T-helper 1 cell treated with Interleukin-12 subunit alpha and Interleukin-12 subunit beta and Interleukin-4 antibody, amounts not matched to agents 30 ng/mL and 1 ng/mL, for 36 hours (primary cell): ENCODE data around the gene ARHGEF16. TPM values are rescaled to one million over a fixed set of nuclear protein-coding genes. Genes with fewer than 3 reads are reported as not detected.

ENCODE experiments used
- intact Hi-C: fragments of 100-400 bp; cut with micrococcal nuclease; formaldehyde crosslinking; loops from one replicate; pipeline ENCODE4 v1.15.1; 2024
- total RNA-seq: library from RNA; stranded (reverse); gene quantifications from 2 replicates; pipeline ENCODE4 v1.2.3, GENCODE V29; 2022

Gene ARHGEF16
- total RNA-seq, 1 donor from 2014 or later, result not detected

DNA sequence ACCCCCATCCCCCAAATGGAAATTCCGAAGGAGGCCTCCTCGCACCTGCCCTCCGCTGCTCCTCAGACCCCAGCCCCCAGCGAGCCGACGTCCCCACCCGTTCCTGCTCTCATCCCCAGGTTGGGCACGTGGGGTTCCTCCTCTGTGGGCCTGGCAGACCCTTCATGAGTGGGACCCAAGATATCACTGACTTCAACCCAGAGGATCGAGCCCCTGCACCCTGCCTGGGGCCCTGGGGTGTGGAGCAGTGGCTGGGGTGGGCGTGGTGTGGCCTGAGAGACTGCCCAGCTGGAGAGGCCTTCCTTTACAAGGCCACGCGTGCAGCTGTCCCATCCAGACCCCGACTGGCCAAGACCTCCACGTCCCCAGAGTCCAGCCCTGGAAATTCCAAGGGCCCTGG lies 17.6 kb upstream of the ARHGEF16 start:
- intact Hi-C loops, result no loop called here

DNA sequence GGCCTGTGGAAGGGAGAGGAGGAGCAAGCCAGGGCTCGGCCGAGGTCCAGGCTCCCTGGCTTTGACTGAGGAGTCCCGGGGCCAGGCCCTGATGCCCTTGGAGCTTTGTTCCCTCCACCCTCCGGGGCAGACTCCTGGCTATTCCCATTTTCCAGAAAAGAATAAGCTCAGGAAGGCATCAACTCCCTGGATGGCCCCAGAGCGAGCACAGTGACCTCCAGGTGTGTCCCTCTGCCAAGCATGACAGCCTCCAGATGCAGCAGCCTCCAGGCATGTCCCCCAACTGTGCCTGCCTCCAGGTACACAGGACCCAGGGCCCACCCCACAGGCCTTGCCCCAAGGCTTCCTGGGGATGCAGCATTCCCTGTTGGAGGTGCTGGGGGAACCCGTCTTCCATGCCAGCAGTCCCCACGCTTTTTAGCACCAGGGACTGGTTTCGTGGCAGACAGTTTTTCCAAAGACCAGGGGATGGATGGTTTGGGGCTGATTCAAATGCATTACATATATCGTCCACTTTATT lies 15.7 kb upstream of the ARHGEF16 start:
- intact Hi-C loops, result no loop called here

DNA sequence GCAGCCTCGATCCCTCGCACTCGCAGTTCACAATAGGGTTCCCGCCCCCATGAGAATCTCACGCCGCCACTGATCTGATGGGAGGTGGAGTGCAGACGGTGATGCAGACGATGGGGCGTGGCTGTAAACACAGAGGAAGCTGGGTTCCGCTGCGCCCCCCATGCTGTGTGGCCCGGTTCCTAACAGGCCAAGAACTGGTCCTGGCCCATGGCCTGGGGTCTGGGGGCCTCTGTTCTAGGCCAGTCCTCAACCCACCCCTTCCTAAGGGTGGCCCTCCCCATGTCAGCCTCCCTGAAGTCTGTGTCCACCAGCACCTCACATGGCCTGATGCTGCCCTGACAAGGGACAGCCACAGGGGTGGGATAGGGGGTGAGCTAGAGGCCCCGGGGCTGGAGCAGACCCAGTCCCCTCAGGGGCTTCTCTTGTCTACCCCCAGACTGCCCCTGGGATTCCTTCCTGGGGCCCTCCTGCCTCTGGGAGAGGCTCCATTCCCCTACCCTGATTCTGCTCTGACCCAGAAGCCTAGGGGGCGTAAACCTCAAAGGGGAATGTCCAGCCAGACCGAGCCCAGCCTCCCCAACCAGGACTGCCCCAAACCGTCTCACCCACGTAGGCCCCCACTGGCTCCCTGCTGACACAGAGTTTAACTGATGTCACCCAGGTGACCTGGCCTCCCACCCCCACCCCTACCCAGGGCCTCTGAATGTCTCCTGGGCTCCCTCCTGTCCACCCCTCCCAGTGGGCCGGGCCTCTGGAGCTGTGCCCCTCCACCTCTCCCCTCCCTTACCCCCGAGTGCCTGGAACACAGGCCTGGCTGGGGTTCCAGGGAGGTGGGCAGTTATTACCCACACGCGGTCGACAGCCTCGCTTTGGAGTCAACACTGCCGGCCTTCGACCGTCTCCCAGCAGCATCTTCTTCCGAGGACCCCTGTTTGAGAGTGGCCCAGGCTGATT lies 14.8 kb upstream of the ARHGEF16 start:
- intact Hi-C loops, result no loop called here

DNA sequence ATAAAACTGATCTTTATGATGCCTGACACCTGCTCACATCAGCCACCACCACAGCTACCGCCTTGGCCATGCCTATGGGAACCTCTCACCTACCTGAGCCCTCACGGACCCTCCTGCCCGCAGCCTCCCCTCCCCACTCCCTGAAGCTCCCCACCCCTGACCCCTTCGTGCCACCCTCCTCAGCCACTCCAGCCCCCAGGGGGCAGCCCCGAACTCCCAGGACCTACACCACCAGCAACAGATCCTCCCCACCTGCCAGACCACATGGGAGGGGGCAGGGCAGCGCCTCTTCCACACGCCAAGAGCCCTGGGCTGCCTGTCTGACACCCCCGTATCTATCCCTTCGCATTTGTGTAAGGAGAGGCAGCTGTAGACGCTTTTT lies 14.2 kb upstream of the ARHGEF16 start:
- intact Hi-C loops, result no loop called here

DNA sequence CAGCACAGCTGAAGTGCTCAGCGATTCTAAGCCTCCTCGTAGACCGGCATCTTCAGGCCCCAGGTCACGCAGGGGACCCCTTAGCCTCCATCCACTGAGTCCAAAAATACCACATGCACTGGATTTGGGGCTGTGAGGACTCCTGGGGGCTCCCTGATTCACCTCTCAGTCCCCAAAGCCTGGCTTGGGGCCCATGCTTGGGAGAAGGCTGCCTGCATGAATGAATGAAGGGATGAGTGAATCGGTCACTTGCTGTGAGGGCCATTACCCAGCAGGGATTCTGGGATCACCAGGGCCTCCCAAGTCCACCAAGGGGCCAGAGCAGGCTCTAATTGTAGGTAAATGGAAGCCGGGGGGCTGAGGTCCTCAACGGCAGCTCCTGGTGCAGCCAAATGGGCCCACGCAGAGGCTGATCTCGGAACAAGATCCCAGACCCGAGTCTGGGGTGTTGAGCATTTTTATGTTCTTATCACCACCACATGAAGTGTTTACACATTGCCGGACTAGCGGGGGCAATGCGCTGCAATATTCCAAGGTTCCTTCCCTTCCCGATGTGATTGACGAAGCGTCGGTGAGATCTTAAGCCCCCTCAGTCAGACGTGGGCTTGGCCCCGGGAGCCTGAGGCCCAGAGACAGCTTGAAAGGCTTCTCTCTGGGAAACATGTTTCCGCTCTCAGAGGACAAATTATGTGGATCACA lies 13.6 kb upstream of the ARHGEF16 start:
- intact Hi-C loops, result no loop called here

DNA sequence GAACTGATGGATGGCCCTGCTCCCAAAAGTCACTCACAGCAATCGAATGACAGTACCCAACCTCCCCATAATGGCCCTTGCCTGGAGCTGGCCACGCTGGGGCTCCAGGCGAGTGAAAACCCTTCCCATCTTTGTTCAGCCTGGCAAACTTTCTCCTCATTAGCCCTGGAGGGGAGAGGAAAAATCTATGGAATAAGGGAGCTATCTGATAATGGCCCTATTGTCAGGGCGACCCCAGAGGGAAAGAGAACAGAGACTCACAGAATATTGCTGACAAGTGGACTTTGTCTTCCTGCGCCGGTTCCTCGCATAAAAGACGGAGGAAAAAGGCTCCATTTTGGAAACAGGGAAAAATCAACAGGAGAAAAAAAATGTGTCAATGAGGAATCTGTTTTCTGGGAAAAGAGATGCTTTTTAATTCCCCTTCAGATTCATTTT lies 13.0 kb upstream of the ARHGEF16 start:
- intact Hi-C loops, result no loop called here

DNA sequence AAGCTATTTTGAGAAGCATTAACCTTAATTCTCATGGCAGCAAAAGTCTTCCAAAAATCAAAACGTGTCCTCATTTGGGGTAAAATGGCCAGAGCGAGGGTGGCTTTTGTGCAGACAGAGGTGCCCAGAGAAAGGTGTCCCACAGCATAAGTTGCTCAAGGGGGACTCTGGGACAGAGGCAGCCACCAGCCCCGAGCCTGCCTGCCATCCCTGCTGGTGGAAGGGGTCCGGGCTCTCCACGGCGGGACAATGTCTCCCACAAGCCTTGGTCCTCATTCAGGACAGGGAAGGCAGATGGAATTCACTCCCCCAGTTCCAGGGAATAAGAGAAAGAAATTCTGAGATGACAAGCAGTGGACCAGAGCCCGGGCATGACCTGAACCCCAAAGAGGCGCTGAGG lies 12.6 kb upstream of the ARHGEF16 start:
- intact Hi-C loops, result no loop called here

DNA sequence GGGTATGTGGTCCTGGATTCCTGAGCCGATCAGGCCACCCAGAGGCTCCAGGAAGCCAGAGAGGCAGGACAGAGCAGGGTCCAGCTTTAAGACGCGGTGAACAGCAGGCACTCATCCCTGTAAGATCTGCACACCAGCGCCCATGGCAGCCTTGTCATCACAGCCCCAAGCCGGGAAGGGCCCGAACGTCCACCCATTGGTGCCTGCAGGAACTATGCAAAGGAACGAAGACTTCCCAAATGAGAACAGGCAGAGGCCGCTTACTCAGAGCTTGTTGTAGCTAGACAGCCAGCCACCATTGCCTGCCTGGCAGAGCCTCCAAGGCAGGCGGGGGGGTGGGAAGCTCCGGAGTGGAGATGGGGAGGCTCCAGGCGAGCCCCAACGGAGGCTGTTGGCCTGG lies 12.1 kb upstream of the ARHGEF16 start:
- intact Hi-C loops, result no loop called here

DNA sequence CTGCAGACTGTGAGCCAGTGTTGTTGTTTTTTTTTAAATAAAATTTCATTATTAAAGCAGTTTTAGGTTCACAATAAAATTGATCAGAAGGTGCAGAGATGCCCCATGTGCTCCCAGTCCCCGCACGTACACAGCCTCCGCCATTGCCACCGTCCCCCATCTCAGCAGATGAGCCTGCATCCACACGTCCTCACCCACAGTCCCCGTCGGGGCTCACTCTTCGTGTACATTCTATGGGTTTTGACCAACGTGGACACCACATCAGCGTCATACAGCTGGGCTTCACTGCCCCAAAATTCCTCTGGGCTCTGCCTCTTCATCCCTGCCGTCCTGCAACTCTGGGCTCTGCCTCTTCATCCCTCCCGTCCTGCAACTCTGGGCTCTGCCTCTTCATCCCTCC lies 11.6 kb upstream of the ARHGEF16 start:
- intact Hi-C loops, result no loop called here

DNA sequence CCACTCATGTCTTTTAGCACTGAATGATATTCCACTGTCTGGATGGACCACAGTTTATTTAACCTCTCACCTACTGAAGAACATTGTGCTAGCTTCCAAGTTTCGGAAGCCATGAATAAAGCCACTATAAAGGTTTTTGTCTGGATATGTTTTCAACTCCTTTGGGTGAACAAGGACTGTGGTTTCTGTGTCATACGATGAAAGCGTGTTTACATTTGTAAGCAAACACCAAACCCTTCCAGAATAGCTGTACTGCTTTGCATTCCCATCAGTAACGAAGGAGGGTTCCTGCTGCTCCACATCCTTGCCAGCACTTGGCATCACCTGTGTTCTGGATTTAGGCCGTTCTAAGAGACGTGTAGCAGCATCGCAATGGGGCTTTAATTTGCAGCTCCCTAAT lies 10.7 kb upstream of the ARHGEF16 start:
- intact Hi-C loops, result no loop called here

DNA sequence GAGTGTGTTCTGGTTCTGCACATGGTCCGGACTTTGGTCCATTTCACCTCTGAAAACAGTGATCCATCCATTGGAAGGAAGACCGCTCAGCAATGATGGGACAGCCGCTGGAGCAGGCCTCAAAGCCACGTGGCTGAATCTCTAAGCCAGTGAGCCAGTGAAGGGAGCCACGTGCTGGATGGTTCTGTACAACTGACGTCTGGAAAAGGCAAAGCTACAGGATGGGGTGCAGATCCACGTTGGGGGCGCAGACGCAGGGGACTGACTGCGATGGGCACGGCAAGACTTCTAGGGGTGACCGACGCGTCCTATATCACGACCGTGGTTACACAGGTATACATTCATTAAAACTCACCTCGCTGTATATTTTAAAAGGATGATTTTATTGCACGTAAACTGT lies 10.2 kb upstream of the ARHGEF16 start:
- intact Hi-C loops, result no loop called here

DNA sequence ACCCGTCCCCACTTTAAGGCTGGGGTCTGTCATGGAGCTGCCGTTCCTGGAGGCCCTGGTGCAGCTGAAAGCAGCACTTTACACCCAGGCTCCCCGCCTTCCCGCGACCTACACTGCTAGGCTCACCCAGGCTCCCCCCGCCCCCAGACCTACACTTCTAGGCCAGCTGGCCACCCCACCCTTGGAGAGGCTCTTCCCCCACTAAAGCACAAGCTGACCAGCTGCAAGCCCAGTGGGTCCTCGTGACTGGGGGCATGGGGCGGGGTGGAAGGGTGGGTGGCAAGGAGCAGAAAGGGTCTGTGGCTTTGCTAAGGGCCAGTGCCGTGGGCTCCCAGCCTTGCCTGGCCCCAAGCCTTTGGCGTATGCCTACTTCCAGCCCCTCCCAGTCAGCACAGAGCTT lies 9.7 kb upstream of the ARHGEF16 start:
- intact Hi-C loops, result no loop called here

DNA sequence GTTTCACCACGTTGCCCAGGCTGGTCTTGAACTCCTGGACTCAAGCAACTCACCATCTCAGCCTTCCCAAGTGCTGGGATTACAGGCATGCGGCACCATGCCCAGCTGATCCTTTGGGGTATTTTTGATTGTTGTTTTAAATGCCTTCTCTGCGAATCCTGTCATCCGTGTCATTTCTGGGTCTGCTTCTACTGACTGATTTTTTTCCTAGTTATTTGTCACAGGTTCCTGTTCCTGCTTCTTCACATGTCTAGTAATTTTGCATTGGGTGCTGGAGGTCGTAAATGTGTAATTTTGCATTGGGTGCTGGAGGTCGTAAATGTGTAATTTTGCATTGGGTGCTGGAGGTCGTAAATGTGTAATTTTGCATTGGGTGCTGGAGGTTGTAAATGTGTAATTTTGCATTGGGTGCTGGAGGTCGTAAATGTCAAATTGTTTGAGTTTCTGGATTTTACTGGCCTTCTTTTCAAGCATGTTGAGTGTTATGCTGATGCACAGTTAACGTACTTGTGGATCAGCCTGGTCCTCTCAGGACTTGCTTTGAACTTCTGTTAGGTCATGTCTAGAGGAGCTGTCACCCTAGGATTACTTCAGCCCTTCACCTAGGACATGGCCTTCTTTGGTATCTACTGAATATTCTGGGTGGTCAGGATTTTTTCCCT lies 4.1 kb upstream of the ARHGEF16 start:
- intact Hi-C loops, result no loop called here

DNA sequence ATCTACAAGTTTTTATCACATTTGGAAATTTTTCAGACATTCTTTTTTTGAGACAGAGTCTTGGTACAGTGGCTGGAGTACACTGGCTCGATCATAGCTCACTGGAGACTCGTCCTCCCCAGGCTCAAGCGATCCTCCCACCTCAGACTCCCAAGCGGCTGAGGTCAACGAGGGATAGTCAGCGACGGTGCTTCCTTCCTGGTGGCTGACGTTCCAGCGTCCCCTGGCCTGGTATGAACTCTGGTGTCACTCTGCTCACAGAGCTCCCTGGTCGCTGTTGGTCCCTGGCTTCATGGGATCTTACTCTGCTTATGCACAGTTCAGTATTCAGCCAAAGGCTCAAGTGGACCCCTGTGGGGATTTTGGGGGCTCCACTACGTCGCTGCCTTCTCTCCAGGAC lies 3.5 kb upstream of the ARHGEF16 start:
- intact Hi-C loops, result no loop called here

DNA sequence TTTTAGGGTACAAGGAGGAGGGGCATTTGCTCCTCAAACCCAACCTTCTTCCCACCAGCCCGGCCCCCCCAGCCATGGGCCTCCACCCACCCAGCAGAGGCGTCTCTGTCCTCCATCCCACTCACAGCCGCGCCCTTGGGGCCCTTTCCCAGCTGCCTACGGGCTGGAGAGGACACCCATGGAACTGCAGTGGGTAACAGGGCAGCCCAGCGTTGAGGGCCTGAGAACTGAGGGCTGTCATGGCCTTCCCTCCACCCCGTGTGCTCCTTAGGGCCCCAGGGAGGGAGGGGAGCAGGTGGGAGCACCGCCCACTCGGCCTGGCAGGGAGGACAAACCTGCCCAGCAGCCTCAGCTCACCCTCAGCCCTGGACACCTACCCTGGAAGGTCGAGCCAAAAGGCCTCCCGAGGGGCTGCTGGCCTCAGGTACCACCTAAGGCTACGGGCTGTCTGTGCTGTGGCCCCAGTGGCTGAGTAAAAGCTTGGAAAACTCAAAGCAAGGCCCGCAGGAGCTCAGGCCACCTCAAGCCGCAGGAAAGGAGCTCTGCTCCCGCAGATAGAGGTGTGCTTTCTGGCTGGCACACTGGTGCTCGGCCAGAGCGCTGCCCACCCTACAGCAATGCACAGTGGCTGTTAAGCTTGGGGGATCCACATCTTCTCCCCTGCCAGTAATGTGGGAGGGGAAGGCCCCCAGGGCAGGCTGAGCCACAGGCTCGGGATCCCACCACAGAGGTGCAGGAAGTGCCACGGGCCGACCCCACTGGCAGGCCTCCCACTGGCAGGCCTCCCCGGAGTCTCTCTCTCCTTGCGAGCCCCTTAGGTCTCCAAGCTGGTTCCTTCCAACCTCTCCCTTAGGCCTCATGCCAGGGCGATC lies 2.2 kb upstream of the ARHGEF16 start:
- intact Hi-C loops, result no loop called here

DNA sequence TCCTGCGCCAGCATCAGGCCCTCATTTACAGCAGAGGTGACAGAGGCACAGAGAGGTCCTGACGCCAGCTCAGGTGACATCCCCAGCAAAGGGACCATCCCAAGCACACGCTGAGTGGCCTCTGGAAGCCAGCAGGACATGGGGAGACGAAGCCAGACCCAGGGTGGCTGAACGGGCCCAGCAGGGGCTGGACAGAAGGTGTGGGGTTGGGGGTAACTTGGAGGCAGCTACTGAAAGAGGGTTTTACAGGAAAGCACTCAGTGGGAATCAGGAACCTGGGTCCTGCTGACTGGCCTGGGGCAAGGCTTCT lies 1.6 kb upstream of the ARHGEF16 start:
- intact Hi-C loops, result loop anchor here (1.0 kb wide), 3 partner anchors 30 to 271 kb away; no protein-coding TSS in a partner anchor

DNA sequence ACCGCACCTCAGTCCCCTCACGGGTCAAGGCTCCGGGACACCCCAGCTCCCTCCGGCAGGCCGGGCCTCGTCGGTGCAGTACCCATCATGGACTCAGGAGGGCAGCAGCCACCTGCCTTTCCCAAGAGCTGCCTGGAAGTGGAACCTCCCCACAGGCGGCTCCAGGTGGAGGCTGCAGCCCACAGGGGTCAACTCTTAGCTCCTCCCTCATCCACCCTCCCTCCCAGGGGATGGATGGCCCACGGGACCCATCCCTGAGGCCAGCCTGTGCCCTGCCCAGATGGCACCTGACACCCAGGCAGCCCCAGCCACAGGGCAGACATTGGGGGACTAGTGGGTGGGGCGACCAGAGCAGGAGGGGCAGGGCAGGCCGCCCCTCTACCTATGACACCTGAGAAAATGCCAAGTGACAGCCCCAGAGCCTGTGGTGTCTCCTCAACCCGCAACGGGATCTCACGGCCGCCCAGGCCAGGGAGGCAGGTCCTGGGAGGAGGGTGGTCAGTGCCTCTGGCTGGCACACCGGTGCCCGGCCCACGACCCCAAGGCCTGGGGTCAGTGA lies 1.2 kb upstream of the ARHGEF16 start:
- intact Hi-C loops, result loop anchor here (1.0 kb wide), 3 partner anchors 30 to 271 kb away; no protein-coding TSS in a partner anchor

DNA sequence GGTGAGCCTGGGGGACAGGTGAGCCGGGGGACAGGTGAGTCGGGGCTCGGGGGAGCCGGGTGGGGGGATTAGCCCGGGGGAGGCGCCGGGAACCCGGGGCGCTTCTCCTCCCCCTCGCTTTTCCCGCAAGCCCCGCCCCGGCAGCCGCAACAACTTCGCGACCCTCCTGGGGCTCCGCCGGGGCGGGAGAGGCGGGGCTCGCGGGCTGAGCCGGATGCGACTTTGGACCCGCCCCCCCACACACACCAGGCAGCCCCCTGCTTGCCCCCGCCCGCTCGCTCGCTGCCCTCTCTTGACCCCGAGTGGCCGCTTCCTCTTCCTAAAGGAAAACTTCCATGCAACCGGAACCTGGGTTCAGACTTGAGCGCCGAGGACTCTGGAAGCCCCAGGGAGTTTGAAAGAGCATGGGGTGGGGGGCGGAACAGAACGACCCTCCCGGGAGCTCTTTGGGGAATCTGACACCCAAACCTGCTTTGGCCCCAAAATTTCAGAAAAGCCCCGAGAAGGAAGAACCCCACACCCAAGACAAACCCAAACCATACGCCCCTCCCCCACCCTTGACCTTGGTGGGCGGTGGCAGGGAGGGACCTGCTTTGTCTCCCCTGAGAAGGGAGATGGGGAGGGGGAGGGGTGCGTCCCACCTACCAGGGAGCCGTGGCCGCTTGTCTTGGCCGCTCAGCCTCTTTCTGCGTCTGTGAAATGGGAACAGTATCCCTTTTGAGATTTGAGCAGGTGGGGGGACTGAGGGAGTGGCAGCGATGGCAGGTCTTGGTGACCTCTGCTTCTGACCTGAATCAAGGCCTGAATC lies 550 bp downstream of the ARHGEF16 start:
- intact Hi-C loops, result no loop called here

DNA sequence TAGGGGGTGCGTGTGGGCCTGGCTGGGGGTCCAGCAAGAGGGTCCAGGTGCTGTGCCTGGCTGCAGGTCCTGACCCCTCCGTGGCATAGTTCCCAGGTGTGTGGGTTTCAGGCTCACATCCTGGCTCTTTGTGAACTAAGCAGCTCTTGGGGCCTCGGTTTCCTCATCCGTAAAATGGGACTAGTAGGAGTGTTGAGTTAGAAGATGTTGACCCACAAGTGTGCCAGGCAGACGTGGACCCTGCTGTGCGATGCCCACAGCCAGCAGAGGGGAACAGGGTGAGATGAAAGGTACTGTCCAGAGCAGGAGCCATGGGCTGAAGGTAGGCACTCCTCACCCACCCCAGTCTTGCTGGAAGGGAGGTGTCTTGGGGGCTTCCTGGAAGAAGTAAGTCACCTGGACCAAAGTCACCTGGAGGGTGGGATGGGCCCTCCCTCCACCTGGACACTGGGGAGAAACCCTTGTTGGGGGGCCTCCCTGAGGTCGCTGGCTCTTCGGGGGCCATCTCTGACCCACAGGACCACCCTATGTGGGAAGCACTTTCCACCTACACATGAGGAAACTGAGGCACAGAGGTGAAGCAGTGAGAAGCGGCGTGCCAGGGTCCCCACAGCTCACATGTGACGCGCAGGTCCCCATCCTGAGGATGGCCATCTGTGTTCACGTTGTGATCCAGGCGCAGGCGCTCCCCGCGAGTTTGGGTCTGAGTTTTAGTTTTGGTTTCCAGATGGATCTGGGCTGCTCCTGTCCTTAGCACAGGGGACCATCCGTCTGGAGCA lies 1.4 kb downstream of the ARHGEF16 start:
- intact Hi-C loops, result no loop called here
